Right lung (tissue), 5 donors: ENCODE results near the gene LTN1. TPM values are rescaled to one million over a fixed set of nuclear protein-coding genes. Genes with fewer than 3 reads are reported as not detected.

Source experiments
- DNase-seq, 2 donors: peaks; one replicate each; pipeline ENCODE4 v3.0.0-alpha.2; 2013
- polyA plus RNA-seq, 5 donors: library from polyadenylated mRNA; unstranded; fragments of 120-200 nt; gene quantifications; one replicate each; pipeline versions ENCODE4 v1.2.1 to v1.2.3, GENCODE V29; 2013; ENCODE audit warnings: inconsistent platforms in 1 of 5, low replicate concordance in 1 of 5; ENCODE audit not compliant: insufficient read length in 5 of 5, insufficient read depth in 1 of 5

The LTN1 gene
- polyA plus RNA-seq, 5 donors, result 21.7 to 47.8 (median 36.9) TPM

DNA sequence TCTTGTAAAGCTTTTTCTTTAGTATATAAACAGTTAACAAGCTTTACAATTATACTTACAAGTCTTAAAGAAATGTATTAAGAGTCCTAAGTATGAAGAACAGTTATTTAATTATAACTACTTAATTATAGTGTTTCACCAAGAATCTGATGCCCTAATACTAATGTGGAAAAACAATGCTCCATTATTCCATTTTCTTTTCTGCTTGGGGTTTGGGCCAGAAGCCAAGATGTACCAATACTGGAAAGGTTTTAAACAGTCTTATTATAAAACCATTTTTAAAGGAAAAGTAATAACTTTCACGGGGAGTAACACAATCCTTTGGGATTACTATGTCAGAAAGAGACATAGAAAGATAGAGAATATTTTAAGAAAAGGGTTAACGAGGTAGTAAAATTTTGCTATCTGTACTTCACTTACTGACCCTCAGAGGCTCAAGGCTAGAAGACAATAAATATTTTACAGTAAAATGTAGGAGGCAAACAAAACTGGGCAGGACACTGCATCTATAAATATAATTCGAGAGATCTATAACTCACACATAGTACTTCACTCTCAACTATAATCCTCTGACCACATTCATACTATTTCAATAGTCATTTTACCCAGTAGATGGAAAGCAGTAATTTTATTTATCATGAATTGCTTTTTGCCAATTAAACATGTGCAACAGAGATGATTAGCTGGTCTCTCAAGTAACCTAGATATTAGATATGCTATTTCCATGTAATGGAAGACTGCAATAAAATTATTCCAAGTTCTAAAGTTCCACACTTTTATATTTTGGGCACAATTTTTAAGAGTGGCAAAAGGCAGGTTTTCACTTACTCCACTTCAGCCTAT is 63.9 kb downstream of the LTN1 start:
- no peak for DNase-seq

GRCh38 chr21:28927130-28927529 is 65.5 kb downstream of the LTN1 start:
- DNase-seq, result no peak

- DNase-seq, result no peak
Observed at GRCh38 chr21:28923439-28923975, 69.2 kb downstream of the LTN1 start.

DNA sequence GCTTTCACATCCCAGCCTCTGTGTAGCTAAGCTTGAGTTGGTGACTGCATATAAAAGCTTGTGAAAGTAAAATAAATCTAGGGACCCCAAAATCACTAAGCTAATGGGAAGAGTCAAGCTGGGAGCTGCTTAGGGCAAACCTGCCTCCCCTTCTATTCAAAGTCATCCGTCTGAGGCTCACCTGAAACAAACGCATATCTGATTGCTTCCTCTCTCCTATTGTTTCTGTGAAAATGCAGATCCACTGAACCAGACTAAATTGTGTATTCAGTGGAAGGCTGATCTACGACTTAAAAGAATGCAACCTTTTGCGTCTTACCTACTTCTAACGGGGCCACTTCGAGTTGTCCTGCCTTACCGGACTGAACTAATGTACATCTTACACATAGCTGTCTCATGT is 70.3 kb downstream of the LTN1 start:
- no peak for DNase-seq

GRCh38 chr21:28916150-28916893 is 76.4 kb downstream of the LTN1 start:
- no peak for DNase-seq

DNA sequence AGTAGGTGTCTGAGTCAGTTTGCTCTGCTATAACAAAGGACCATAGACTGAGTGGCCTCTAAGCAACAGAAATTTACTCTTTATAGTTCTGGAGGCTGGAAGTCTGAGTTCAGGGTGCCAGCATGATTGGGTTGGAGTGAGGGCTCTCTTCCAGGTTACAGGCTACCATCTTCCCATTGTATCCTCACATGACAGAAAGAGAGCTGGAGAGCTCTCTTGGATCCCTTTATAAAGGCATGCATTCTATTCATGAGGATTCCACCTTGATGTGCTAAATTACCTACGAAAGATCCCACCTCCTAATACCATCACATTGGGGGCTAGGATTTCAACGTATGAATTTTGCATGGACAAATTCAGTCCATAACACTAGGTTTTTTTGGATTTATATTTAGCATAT is 79.6 kb downstream of the LTN1 start:
- DNase-seq, result no peak

- DNase-seq, result no peak
Observed at GRCh38 chr21:28910280-28910887, 82.3 kb downstream of the LTN1 start.

DNA sequence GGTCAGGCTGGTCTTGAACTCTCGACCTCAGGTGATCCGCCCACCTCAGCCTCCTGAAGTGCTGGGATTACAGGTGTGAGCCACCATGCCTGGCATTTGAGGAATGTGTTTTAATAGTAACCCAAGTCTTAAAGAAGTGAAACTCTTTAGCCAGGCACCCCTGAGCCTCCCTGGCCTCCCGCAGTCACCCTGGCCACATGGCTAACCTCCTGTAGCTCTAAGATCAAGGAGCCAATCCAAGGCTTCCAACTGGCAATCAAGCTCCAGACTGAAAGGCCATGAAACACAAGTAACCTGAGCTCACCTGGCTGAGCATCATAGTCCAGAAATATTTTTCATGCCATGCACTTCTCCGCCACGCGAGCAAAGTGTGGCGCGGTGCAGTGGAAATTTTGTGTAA is 84.3 kb downstream of the LTN1 start:
- DNase-seq, result no peak

DNA sequence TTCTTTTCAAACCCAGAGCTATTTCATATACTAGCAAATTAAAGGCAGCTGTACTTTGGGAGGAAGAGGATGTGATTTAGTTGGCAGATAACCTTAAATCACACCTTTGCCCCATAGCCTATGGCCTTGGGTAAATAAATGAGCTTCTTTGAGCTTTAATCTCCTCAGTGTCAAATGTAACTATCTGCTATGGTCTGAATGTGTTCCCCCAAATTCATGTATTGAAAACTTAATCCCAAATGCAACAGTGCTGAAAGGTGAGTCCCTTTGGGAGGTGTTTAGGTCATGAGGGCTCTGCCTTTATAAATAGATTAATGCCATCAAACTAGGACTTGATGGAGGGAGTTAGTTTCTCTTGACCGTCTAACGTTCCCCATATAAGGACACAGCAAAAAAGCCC is 85.8 kb downstream of the LTN1 start:
- no peak for DNase-seq

- no peak for DNase-seq
Observed at GRCh38 chr21:28906236-28906635, 86.4 kb downstream of the LTN1 start.

DNA sequence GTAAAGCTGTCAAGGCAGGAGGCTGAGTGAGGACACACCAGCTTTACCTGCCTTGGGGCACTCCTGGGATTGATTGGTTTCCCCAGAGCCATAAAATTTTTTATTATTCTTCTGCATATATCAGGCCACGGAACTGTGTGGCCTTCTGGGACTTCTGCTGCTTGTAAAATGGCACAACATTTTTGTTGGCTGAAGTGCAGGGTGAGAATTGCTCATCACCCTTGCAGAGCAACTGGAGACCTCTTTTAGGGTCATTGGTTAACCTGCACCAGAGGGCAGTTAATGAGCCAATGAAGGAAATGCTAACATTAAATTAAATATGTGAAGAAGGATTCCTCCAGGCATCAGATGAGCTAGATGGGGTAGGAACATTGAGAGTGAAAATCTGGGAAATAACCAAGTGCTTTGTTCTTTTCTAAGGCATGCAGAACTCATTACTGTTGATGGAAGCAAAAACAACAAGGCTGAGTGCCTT is 87.7 kb downstream of the LTN1 start:
- DNase-seq, result no peak

DNA sequence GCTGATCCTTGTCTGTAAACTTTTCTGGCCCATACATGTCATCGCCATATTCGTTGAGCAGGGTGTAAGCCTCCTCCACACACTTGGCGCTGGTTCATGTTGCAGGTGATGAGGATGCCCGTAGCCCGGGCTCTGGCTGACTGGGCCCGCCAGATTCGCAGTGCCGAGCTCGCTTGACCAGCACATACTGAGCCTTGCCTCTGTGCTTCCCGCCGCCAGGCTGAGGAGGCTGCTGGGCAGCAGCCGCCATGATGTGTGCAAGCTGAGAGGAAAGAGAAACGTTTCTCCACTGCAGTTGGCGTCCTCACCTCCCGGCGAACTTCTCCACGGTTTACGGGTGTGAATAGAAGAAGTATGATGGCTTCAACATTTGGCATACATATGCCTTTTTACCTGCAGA is 89.2 kb downstream of the LTN1 start:
- no peak for DNase-seq

- no peak for DNase-seq
Observed at GRCh38 chr21:28900481-28900880, 92.2 kb downstream of the LTN1 start.

- DNase-seq, result no peak
Observed at GRCh38 chr21:28899744-28900143, 92.9 kb downstream of the LTN1 start.

GRCh38 chr21:28899220-28899619 is 93.5 kb downstream of the LTN1 start:
- no peak for DNase-seq

GRCh38 chr21:28893687-28894086 is 99.0 kb downstream of the LTN1 start:
- DNase-seq, result no peak

GRCh38 chr21:28892199-28893111 is 100.2 kb downstream of the LTN1 start:
- no peak for DNase-seq

DNA sequence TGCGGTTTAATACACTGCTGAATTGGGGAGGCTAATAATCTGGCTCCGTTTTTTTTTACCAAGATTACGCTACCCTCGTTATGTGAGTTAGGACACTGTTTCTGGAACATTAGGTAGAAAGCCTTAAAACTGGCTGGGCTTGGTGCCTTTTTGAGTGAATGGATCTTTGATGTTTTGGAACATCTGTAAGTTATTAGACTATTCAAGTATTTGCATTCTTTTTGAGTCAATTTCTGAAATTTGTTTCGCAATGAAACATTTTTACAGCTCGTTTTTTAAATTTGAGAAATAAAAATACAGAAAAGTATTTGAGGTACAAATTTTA is 106.9 kb downstream of the LTN1 start:
- DNase-seq, result no peak

- DNase-seq, result peak; percentile 93 to 95
Observed at GRCh38 chr21:28884976-28885852, 107.5 kb downstream of the LTN1 start.

- DNase-seq, result no peak
Observed at GRCh38 chr21:28884481-28884880, 108.2 kb downstream of the LTN1 start.
